WTC11 (cell line): ENCODE measurements around the gene CDK2AP2. TPM values are rescaled to one million over a fixed set of nuclear protein-coding genes. Genes with fewer than 3 reads are reported as not detected.

Experiments
- ATAC-seq: fragments of 200-7000 bp; cut with Tn5 transposase; 2 replicates; pipeline ENCODE4 v1.10.0; 2021; ENCODE audit warnings: mild to moderate bottlenecking, moderate library complexity
- CTCF ChIA-PET: fragments of 300-600 bp; sonication (Branson Sonifier 250); formaldehyde crosslinking; loops from one replicate; lab custom pipeline; 2021; ENCODE audit warnings: antibody characterized with exemption; lab: Charles Lee
- POLR2A ChIA-PET: fragments of 350-600 bp; sonication (Branson Sonifier 250); formaldehyde crosslinking; loops from one replicate; lab custom pipeline; 2021; ENCODE audit warnings: antibody characterized with exemption; lab: Charles Lee
- DNase-seq: peaks from one replicate; pipeline ENCODE4 v3.0.0; 2021; ENCODE audit warnings: low spot score
- H3K27ac Mint-ChIP-seq: 2 replicates; pipeline ENCODE4 v1.8.0; 2021; ENCODE audit warnings: mixed read lengths
- H3K27me3 Mint-ChIP-seq: 2 replicates; pipeline ENCODE4 v1.8.0; 2021; ENCODE audit warnings: low read depth, mild to moderate bottlenecking, moderate library complexity, mixed read lengths
- H3K36me3 Mint-ChIP-seq: 2 replicates; pipeline ENCODE4 v1.8.0; 2021; ENCODE audit warnings: mixed read lengths
- H3K4me1 Mint-ChIP-seq: 2 replicates; pipeline ENCODE4 v1.8.0; 2022; ENCODE audit warnings: mixed read lengths
- H3K4me3 Mint-ChIP-seq: 2 replicates; pipeline ENCODE4 v1.8.0; 2021; ENCODE audit warnings: mild to moderate bottlenecking, moderate library complexity, mixed read lengths
- H3K9me3 Mint-ChIP-seq: 2 replicates; pipeline ENCODE4 v1.8.0; 2021; ENCODE audit warnings: mixed read lengths
- CREB1 ChIP-seq: sonication (generic); formaldehyde crosslinking; IDR thresholded peaks from 2 replicates; pipeline ENCODE4 v1.8.0; 2023; ENCODE audit warnings: mild to moderate bottlenecking, missing genetic modification reagents
- E2F1 ChIP-seq: sonication (generic); formaldehyde crosslinking; IDR thresholded peaks from 2 replicates; pipeline ENCODE4 v1.8.0; 2022; ENCODE audit warnings: mild to moderate bottlenecking, missing genetic modification reagents
- E2F5 ChIP-seq: sonication (generic); formaldehyde crosslinking; IDR thresholded peaks from 2 replicates; pipeline ENCODE4 v1.8.1; 2022; ENCODE audit warnings: mild to moderate bottlenecking, moderate library complexity, missing genetic modification reagents
- ERG ChIP-seq: fragments of 250-450 bp; sonication (Bioruptor Pico); IDR thresholded peaks from 2 replicates; pipeline ENCODE4 v1.8.0; 2021; ENCODE audit warnings: mild to moderate bottlenecking
- FOXK1 ChIP-seq: sonication (generic); formaldehyde crosslinking; IDR thresholded peaks from 2 replicates; pipeline ENCODE4 v1.8.0; 2022; ENCODE audit warnings: mild to moderate bottlenecking, moderate library complexity, missing genetic modification reagents
- IRF1 ChIP-seq: sonication (generic); formaldehyde crosslinking; IDR thresholded peaks from 2 replicates; pipeline ENCODE4 v1.8.0; 2023; ENCODE audit warnings: missing genetic modification reagents
- IRF2 ChIP-seq: sonication (generic); formaldehyde crosslinking; IDR thresholded peaks from 2 replicates; pipeline ENCODE4 v1.8.0; 2022; ENCODE audit warnings: low read depth, missing genetic modification reagents, borderline replicate concordance
- NFATC4 ChIP-seq: fragments of 250-450 bp; sonication (Bioruptor Pico); IDR thresholded peaks from 2 replicates; pipeline ENCODE4 v1.9.0; 2021; ENCODE audit warnings: mild to moderate bottlenecking
- NR1H2 ChIP-seq: sonication (generic); formaldehyde crosslinking; IDR thresholded peaks from 2 replicates; pipeline ENCODE4 v1.9.0; 2021; ENCODE audit warnings: mild to moderate bottlenecking, moderate library complexity, missing genetic modification reagents
- PRRX2 ChIP-seq: fragments of 250-450 bp; sonication (Bioruptor Pico); IDR thresholded peaks from 2 replicates; pipeline ENCODE4 v1.8.0; 2021; ENCODE audit warnings: mild to moderate bottlenecking
- RELA ChIP-seq: sonication (generic); formaldehyde crosslinking; IDR thresholded peaks from 2 replicates; pipeline ENCODE4 v1.8.1; 2022; ENCODE audit warnings: missing genetic modification reagents, mild to moderate bottlenecking, borderline replicate concordance
- RORB ChIP-seq: fragments of 250-450 bp; sonication (Bioruptor Pico); IDR thresholded peaks from 2 replicates; pipeline ENCODE4 v1.9.0; 2021; ENCODE audit warnings: mild to moderate bottlenecking
- TEAD1 ChIP-seq: sonication (generic); formaldehyde crosslinking; IDR thresholded peaks from 2 replicates; pipeline ENCODE4 v1.8.0; 2022; ENCODE audit warnings: mild to moderate bottlenecking, missing genetic modification reagents
- TP53 ChIP-seq: sonication (generic); formaldehyde crosslinking; IDR thresholded peaks from 2 replicates; pipeline ENCODE4 v1.8.1; 2023; ENCODE audit warnings: mild to moderate bottlenecking, missing genetic modification reagents
- USF1 ChIP-seq: sonication (generic); formaldehyde crosslinking; IDR thresholded peaks from 2 replicates; pipeline ENCODE4 v1.8.0; 2022; ENCODE audit warnings: mild to moderate bottlenecking, missing genetic modification reagents
- ZNF219 ChIP-seq: sonication (generic); formaldehyde crosslinking; IDR thresholded peaks from 2 replicates; pipeline ENCODE4 v1.8.0; 2023; ENCODE audit warnings: missing genetic modification reagents, mild to moderate bottlenecking, borderline replicate concordance
- ZNF281 ChIP-seq: sonication (generic); formaldehyde crosslinking; IDR thresholded peaks from 2 replicates; pipeline ENCODE4 v1.8.0; 2023; ENCODE audit warnings: mild to moderate bottlenecking, missing genetic modification reagents
- ZNF425 ChIP-seq: fragments of 250-450 bp; sonication (Bioruptor Pico); conservative IDR thresholded peaks from 2 replicates; pipeline ENCODE4 v1.9.0; 2021; ENCODE audit warnings: mild to moderate bottlenecking
- ZNF512 ChIP-seq: sonication (generic); formaldehyde crosslinking; IDR thresholded peaks from 2 replicates; pipeline ENCODE4 v1.8.1; 2022; ENCODE audit warnings: missing genetic modification reagents, borderline replicate concordance
- total RNA-seq: library from RNA; stranded (reverse); gene quantifications from 3 replicates; pipeline ENCODE4 v1.2.3, GENCODE V29; 2021

Gene CDK2AP2
- total RNA-seq, 1 experiment from 2014 or later = 53.1 TPM

- no peak for TF ChIP-seq E2F5 (CRISPR knock-in tag)
Measured at GRCh38 chr11:67492069-67492727, 15.8 kb downstream of the CDK2AP2 start (continued).

GRCh38 chr11:67491276-67492068 is 16.5 kb downstream of the CDK2AP2 start:
- CTCF ChIA-PET = interaction anchor here (1.1 kb wide), 1 partner anchor 23 kb away, joined by 3 read pairs; no protein-coding TSS in a partner anchor
- DNase-seq = no peak
- TF ChIP-seq CREB1 (CRISPR knock-in tag) (no peak), USF1 (CRISPR knock-in tag) (no peak), RORB (CRISPR knock-in tag) (no peak), RELA (CRISPR knock-in tag) (no peak), ZNF425 (CRISPR knock-in tag) (no peak), IRF1 (CRISPR knock-in tag) (no peak), TEAD1 (CRISPR knock-in tag) (no peak)
- TF ChIP-seq, all 79 proteins: peak for 0

GRCh38 chr11:67490727-67491065 is 17.3 kb downstream of the CDK2AP2 start:
- CTCF ChIA-PET = interaction anchor here (1.1 kb wide), 1 partner anchor 22 kb away, joined by 3 read pairs; no protein-coding TSS in a partner anchor
- no peaks in the 10 kb centered on the region for H3K9me3 Mint-ChIP-seq
- H3K4me1 Mint-ChIP-seq = peaks cover 6% of the 10 kb centered on the region
- H3K27me3 Mint-ChIP-seq = no peaks in the 10 kb centered on the region; the same call in 1 of the 2 replicates
- ATAC-seq (no peak), DNase-seq (no peak)
- POLR2A ChIA-PET = no interaction called here
- no peak overlapping the region for H3K4me3 Mint-ChIP-seq
- H3K27ac Mint-ChIP-seq = no peak overlapping the region
- H3K36me3 Mint-ChIP-seq = peaks cover 10% of the 10 kb centered on the region; the same call in 1 of the 2 replicates
- no peak for TF ChIP-seq CREB1 (CRISPR knock-in tag)
- TF ChIP-seq ZNF512 = no peak
- TF ChIP-seq PRRX2 (CRISPR knock-in tag) = no peak
- TF ChIP-seq FOXK1 (CRISPR knock-in tag) = no peak
- no peak for TF ChIP-seq ERG (CRISPR knock-in tag)
- no peak for TF ChIP-seq E2F1 (CRISPR knock-in tag)
- no peak for TF ChIP-seq IRF2
- TF ChIP-seq NR1H2 (CRISPR knock-in tag) = no peak
- TF ChIP-seq TP53 (CRISPR knock-in tag) = no peak
- no peak for TF ChIP-seq NFATC4
- TF ChIP-seq ZNF281 (CRISPR knock-in tag) = no peak
- TF ChIP-seq ZNF219 = no peak

More at GRCh38 chr11:67491276-67492068, 16.5 kb downstream of the CDK2AP2 start:
- no peak for ATAC-seq
- no peaks in the 10 kb centered on the region; the same call in 1 of the 2 replicates for H3K27me3 Mint-ChIP-seq
- peaks cover 10% of the 10 kb centered on the region; the same call in 1 of the 2 replicates for H3K36me3 Mint-ChIP-seq
- H3K4me3 Mint-ChIP-seq = no peak overlapping the region
- H3K27ac Mint-ChIP-seq = no peak overlapping the region
- POLR2A ChIA-PET = no interaction called here
- no peaks in the 10 kb centered on the region for H3K9me3 Mint-ChIP-seq
- no peaks in the 10 kb centered on the region for H3K4me1 Mint-ChIP-seq
